ENCODE results near the gene MYOCOS. TPM values are rescaled to one million over a fixed set of nuclear protein-coding genes. Genes with fewer than 3 reads are reported as not detected.
"Not testable (repeated sequence)": the region's sequence is repeated elsewhere in the genome, so short reads cannot be mapped to it uniquely, and the experiment has no call there.

The MYOCOS gene
- not detected for total RNA-seq
- long read RNA-seq, result 0 reads

GRCh38 chr1:171622152-171622462 is at the start of gene MYOCOS:
Gene MYOCOS, plus strand, starts transcription at chr1:171622243. Its CDS starts 1,641 bp downstream, at chr1:171623884.
- DNase-seq, result no peak
- intact Hi-C loops (cut with DNase I, micrococcal nuclease), result no loop called here
- ATAC-seq, result no peak

GRCh38 chr1:171576144-171576543 is 45.9 kb upstream of the MYOCOS start:
- ATAC-seq (no peak), DNase-seq (no peak)
- intact Hi-C loops (cut with DNase I, micrococcal nuclease), result no loop called here

GRCh38 chr1:171581226-171581625 is 40.8 kb upstream of the MYOCOS start:
- ATAC-seq, result no peak
- intact Hi-C loops (cut with DNase I, micrococcal nuclease), result loop anchor here in 1 of 2 donors (10.0 kb wide), 1 partner anchor 46 kb away; no protein-coding TSS in a partner anchor
- no peak for DNase-seq

GRCh38 chr1:171581766-171582165 is 40.3 kb upstream of the MYOCOS start:
- intact Hi-C loops (cut with DNase I, micrococcal nuclease), result loop anchor here in 1 of 2 donors (10.0 kb wide), 1 partner anchor 47 kb away; no protein-coding TSS in a partner anchor
- DNase-seq (no peak), ATAC-seq (no peak)

GRCh38 chr1:171582589-171582988 is 39.5 kb upstream of the MYOCOS start:
- intact Hi-C loops (cut with DNase I, micrococcal nuclease), result loop anchor here in 1 of 2 donors (10.0 kb wide), 1 partner anchor 48 kb away; no protein-coding TSS in a partner anchor
- no peak for ATAC-seq
- DNase-seq, result no peak

- intact Hi-C loops (cut with DNase I, micrococcal nuclease), result loop anchor here in 1 of 2 donors (10.0 kb wide), 1 partner anchor 49 kb away; no protein-coding TSS in a partner anchor
- no peak for ATAC-seq
These were observed 38.3 kb upstream of the MYOCOS start for GRCh38 chr1:171583591-171584201.

GRCh38 chr1:171585715-171586114 is 36.3 kb upstream of the MYOCOS start:
- DNase-seq (no peak), ATAC-seq (no peak)
- intact Hi-C loops (cut with DNase I, micrococcal nuclease), result loop anchor here in 1 of 2 donors (10.0 kb wide), 1 partner anchor 51 kb away; no protein-coding TSS in a partner anchor

More at GRCh38 chr1:171583591-171584201, 38.3 kb upstream of the MYOCOS start:
- no peak for DNase-seq

GRCh38 chr1:171588230-171588629 is 33.8 kb upstream of the MYOCOS start:
- intact Hi-C loops (cut with DNase I, micrococcal nuclease), result loop anchor here in 1 of 2 donors (10.0 kb wide), 1 partner anchor 53 kb away; no protein-coding TSS in a partner anchor
- ATAC-seq, result no peak
- no peak for DNase-seq

GRCh38 chr1:171590022-171590421 is 32.0 kb upstream of the MYOCOS start:
- ATAC-seq, result no peak
- intact Hi-C loops (cut with DNase I, micrococcal nuclease), result no loop called here
- no peak for DNase-seq

- DNase-seq (no peak), ATAC-seq (no peak)
- intact Hi-C loops (cut with DNase I, micrococcal nuclease), result no loop called here
These were observed 26.7 kb upstream of the MYOCOS start for GRCh38 chr1:171595324-171595723.

GRCh38 chr1:171596119-171596518 is 25.9 kb upstream of the MYOCOS start:
- no peak for DNase-seq
- intact Hi-C loops (cut with DNase I, micrococcal nuclease), result no loop called here
- no peak for ATAC-seq

- intact Hi-C loops (cut with DNase I, micrococcal nuclease), result no loop called here
- ATAC-seq, result no peak
- DNase-seq, result no peak
These were observed 25.3 kb upstream of the MYOCOS start for GRCh38 chr1:171596705-171597104.

GRCh38 chr1:171597203-171597602 is 24.8 kb upstream of the MYOCOS start:
- DNase-seq (no peak), ATAC-seq (no peak)
- intact Hi-C loops (cut with DNase I, micrococcal nuclease), result no loop called here

- intact Hi-C loops (cut with DNase I, micrococcal nuclease); DNase-seq; ATAC-seq: not testable (repeated sequence)
These were observed 21.7 kb upstream of the MYOCOS start for GRCh38 chr1:171600310-171600709.

GRCh38 chr1:171600862-171601261 is 21.2 kb upstream of the MYOCOS start:
- intact Hi-C loops (cut with DNase I, micrococcal nuclease), result no loop called here
- DNase-seq, result no peak
- no peak for ATAC-seq

- DNase-seq; intact Hi-C loops (cut with DNase I, micrococcal nuclease); ATAC-seq: not testable (repeated sequence)
These were observed 19.0 kb upstream of the MYOCOS start for GRCh38 chr1:171603042-171603441.

GRCh38 chr1:171606402-171606941 is 15.6 kb upstream of the MYOCOS start:
- intact Hi-C loops (cut with DNase I, micrococcal nuclease), result no loop called here
- ATAC-seq, result no peak
- DNase-seq, result no peak

GRCh38 chr1:171610385-171610784 is 11.7 kb upstream of the MYOCOS start:
- DNase-seq, result no peak
- intact Hi-C loops (cut with DNase I, micrococcal nuclease), result no loop called here
- no peak for ATAC-seq

GRCh38 chr1:171611306-171611705 is 10.7 kb upstream of the MYOCOS start:
- intact Hi-C loops (cut with DNase I, micrococcal nuclease), result no loop called here
- ATAC-seq, result no peak
- DNase-seq, result no peak

- ATAC-seq (no peak), DNase-seq (no peak)
- intact Hi-C loops (cut with DNase I, micrococcal nuclease), result no loop called here
These were observed 8.8 kb upstream of the MYOCOS start for GRCh38 chr1:171613282-171613681.

All from left colon (tissue), 2 donors.